LoVo (cell line): ENCODE data around the gene RABGAP1L.

Source experiments
- DNase-seq: peaks from one replicate; pipeline ENCODE4 v3.0.0-alpha.2; 2016; ENCODE audit warnings: low spot score

RABGAP1L gene

DNA sequence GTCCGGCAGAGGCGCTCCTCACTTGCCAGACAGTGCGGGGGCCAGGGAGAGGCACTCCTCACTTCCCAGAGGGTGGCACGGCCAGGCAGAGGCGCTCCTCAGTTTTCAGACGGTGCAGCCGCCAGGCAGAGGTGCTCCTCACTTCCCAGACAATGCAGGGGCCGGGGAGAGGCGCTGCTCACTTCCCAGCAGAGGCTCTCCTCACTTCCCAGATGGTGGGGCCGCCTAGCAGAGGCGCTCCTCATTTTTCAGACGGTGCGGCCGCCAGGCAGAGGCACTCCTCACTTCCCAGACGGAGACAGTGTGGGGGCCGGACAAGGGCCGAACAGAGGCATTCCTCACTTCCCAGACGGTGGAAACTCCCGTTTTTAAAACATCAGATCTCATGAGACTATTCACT, 602.0 kb downstream of the RABGAP1L start:
- no peak for DNase-seq

DNA sequence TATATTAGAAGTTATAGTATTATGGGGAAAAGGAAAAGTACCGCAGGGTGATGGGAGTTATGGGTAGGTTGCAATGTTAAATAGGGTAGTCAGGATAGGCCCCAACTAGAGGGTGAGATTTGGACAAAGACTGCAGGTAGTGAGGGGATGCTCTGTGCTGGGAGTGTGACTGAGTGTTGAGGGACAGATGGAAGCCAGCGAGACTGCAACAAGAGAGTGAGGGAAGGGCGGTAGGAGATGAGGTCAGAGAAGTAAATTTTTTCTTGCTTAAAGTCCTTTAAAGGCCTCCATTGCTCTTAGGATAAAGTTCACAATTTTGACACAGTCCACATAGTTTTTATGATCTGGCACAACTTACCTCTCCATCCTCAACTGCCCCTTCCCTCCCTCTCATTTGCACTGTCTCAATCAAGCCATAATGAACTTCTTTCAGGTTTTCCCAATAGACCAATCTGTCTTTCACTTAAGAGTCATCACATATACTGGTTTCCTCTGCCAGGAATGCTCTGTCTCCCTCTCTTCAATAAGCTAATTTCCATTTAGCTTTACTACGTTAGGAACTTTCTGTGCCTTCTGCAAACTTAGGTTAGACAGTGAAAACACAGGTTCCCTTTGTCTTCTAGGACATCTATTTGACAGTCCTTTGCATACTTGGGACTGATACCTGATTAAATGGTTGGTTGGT, 602.7 kb downstream of the RABGAP1L start:
- no peak for DNase-seq

DNA sequence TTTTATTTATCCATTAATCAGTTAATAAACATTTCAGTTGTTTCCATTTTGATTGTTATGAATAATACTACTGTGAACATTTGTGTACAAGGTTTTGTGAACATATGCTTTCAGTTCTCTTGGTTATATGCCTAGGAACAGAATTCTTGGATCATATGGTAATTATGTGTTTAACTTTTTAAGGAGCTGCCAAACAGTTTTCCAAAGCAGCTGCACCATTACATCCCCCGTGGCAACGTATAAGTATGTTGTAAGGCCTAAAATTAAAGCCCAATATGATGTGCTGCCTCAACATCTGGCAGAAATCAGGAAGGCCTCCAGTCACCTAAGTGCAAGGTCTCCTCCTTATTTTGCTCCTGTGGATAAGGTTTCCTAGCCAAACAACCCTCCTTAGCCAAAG, 604.9 kb downstream of the RABGAP1L start:
- DNase-seq = no peak

DNA sequence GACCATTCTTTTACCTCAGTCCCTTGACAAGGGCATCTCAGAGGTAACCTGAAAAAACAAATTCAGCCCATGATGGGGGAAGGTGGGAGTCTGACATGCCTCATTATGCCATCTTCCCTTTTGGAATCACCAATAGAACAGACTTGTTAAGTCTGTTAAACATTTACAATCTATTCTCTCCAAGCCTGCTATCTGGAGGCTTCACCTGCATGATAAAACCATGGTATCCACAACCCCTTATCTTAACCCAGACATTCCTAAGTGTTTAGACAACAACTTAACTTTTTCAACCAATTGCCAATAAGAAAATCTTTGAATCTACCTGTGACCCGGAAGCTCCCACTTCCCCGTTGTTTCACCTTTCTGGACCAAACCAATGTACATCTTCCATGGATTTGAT, 607.4 kb downstream of the RABGAP1L start:
- DNase-seq = no peak

DNA sequence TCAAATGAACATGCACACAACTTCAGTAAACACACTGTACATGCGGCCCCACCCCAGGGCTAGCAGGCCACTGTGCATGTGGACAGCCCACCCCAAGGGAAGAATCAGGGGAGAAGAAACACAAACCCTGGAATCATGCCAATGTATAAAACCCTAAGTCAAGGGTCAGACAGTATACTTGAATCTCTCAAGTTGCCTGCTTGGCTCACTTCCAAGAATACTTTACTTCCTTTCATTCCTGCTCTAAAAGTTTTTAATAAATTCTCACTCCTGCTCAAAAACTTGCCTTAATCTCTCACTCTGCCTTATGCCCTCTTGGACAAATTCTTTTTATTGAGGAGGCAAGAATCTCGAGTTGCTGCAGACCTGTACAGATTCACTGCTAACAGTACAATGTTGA, 609.2 kb downstream of the RABGAP1L start:
- DNase-seq = no peak

DNA sequence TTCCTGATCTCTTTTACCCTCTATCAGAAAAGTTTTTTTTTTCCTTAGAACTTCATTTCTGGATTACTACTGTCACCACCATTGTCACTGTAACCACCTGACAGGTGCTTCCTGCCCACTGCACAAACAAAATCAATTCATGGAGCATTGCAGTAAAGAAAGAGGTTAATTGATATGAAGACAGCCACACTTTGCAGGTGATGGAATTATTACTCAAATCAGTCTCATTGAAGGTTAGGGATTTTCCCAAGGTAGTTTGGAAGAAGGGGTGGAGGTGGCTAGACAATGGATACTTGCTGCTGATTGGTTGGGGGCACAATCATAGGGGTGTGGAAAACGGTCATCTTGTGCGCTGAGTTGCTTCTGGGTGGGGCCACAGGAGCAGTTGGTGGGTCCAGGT, 609.6 kb downstream of the RABGAP1L start:
- DNase-seq = no peak

DNA sequence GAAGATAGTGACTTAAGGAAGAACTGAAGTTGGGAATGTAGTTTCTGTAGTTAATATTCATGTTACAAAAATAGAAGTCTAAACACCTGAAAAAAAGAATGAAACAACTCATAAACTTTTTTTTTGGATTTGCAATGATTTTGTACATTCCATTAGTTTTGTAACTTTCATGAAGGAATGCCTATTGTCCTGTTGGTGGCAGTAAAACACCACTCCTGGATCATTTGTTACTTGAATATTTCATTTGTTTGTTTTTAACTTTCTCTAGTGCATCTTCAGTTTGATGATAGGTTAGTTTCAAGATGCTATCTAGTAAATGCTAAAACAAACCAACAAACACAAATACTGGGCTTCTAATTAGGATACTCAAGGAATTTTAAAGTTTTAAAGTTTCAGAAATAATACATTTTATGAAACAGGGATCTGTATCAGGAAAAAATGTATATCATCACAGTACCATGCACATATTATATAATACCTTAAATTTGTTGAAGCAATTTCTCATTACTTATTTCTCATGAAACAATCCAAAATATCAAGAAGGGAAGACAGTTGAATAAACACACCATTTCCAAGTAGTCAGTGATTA, 610.7 kb downstream of the RABGAP1L start:
- DNase-seq = peak; percentile 49

DNA sequence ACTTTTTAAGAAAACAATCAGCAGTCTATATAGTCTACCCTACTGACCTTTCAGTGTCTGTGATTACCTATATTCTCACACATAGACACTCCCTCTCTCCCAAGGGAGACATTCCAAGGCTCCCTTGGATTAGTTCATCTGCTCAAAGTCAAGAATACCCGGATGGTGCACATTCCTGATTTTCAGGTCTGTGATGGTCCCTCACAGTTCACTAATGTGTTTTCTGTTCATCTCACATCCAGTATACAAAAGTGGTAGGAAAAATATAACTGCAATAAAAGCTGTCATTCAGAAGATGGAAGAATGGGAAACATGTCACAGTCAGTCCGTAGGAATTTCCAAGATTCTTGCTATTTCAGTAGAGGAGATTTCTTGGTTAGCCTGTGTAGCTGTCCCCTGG, 616.3 kb downstream of the RABGAP1L start:
- DNase-seq = no peak

DNA sequence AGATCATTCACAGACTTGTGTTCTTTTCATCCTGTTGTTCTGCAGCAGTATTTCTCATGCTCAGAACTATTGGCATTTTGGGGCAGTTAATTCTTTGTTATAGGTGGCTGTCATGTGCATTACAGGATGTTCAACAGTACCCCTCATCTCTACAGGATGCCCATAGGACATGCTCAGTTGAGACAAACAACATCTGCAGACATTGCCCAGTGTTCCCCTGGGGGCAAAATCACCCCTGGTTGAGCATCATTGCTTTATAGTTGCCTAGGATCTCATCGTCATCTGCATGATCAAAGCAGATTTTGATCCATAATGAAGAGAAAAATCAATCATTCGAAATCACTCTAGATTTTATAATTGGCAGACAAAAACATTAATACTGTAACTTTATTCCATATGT, 617.9 kb downstream of the RABGAP1L start:
- DNase-seq = no peak

DNA sequence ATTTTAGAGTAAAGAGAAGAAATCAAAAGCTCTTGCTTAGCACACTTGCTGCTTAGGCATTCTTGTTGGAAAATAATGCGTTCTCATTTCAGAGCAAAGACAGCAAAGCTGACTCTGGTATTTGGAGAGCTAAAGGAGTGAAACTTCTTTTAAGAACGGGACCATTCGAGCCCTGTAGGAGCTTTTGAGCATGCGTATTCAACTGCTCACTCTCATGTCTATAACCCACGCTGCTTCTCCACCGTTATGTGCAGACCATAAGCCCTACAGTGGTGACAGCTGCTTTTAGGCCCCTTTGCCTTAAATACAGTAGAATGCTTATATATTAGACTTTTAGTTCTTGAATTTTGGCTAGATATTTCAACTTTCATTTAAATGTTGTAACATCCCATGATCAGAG, 626.2 kb downstream of the RABGAP1L start:
- DNase-seq = no peak

DNA sequence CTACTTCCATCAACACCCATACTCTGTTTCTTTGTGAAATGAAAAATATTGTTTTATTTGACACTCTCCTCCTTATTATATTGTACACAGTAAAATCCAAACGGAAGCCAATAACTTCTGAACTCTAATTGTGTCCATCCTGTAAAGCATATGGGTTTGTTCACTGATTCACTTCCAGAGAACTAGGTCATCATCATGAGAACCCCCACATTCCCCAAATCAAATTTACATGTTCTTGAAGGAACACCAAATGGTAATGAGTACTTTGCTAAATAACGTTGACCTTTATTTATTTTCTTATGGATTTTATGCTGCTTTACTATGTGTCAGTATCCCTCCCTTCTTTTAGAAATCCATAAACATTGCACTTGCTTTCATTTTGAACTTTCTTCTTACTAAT, 627.0 kb downstream of the RABGAP1L start:
- DNase-seq = no peak

DNA sequence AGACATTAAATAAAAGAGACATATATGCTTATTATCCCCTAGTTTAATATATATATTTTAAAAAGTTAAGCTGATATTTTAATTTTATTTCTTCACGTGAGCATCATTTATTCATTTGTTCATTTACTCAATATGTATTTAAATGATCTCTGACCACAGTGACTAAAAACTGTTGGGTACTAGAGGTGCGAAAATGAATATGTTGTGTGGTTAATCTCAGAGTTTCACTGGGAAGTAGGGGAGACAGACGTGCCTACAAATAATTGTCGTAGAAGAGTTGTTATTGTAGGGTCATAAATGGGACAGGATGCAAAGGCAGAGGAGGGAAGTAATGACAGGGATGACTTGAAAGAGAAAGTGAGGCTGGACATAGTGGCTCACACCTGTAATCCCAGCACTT, 627.4 kb downstream of the RABGAP1L start:
- DNase-seq = no peak

DNA sequence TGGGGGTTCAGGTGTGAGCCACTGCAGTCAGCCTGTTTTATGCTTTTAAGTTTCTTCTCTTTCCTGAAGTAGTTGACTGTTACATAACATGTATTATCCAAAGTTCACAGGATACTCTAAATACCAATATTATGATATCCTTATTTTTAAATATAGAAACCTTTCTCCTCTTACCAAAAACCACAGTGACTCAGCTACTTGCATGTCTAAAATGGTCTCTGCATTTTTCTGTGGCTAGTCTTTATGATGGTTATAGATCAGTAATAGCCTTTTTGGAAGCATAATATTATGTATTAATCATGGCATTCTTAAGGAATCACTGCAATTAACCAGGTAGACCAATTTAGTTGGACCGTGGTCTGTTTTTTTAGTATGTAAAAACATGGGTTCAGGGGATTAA, 629.7 kb downstream of the RABGAP1L start:
- no peak for DNase-seq

DNA sequence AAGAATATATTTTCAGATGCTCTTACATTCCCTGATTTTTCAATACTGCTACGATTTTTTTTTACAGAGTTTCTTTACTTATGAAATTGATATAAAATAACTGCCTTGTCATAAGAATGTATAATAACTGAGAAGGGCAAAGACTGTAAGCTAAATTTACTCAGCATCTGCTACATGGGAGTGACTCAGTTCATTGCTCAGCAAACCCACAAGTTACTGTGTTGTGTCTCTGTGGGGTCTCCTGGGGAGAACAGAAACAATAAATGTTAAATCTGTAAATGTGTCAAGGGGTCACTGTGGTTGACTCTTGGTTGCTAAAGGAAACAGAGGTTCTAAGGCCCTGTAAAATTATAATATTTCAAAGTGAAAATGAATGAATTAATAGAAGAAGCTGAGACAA, 630.1 kb downstream of the RABGAP1L start:
- no peak for DNase-seq

DNA sequence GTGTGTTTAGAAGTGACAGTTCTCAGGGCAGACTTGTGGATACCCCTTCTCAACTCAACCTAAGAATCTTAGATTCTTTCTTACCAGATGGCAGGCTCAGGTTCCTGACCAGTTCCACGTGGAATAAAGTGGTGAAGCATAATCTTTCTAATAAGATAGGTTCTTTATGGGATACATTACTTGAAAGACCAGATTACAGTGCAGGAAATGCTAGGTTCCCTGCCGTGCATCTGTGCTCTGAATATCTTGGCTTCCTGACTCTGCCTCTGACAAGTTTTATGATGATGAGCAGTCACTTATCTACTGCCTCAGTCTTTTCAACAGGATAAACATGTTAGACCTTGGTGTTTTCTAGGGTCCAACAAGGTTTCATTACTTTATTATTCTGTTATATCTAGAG, 632.5 kb downstream of the RABGAP1L start:
- no peak for DNase-seq

DNA sequence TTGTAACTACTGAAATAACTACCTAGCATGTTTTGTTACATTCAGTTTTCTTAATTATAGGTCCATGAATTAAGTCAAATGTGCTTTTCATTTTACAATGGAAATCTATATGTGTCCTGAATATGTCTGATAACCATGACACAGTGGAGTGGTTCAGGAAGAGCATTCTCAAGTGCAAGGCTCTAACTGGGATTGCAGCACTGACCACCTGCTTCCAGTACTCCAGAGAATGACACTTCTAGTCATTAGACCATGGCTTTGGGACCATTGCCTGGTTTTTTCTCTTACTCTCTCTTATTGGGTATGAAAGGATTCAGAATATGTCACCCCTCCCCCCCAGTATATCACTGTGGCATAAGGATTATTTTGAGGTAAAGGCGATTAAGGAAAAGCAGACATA, 635.5 kb downstream of the RABGAP1L start:
- DNase-seq = no peak

DNA sequence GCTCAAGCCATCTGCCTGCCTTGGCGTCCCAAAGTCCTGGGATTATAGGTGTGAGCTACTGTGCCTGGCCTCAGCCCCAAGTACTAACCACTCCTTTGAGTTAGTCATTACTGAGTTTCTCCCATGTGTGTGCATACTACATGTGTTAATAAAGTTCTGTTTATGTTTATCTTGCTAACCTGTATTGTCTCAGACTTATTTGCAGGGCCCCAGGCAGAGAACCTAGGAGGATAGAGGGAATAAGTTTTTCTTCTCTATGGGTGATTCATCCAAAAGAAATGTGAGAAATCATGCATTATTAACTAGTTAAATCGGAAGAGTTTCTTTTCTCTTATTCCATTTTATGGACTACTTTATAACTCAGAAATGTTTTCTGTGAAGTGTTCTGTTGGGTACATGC, 636.5 kb downstream of the RABGAP1L start:
- DNase-seq = no peak

DNA sequence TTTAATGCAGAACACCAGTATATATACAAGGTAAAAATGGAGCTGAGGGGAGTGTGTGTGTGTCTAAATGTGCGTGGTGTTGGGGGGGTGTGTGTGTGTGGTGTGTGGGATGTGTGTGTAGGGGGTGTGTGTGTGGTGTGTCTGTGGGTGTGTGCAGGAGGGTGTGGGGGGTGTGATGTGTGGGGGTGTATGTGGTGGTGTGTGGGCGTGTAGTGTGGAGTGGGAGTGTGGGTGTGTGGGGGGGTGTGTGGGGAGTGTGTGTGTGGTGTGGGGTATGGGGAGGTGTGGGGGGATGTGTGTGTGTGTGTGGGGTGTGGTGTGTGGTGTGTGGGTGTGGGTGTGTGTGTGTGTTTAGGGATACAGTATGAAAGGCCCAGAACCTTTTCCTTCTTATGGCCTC, 638.1 kb downstream of the RABGAP1L start:
- DNase-seq = no peak

DNA sequence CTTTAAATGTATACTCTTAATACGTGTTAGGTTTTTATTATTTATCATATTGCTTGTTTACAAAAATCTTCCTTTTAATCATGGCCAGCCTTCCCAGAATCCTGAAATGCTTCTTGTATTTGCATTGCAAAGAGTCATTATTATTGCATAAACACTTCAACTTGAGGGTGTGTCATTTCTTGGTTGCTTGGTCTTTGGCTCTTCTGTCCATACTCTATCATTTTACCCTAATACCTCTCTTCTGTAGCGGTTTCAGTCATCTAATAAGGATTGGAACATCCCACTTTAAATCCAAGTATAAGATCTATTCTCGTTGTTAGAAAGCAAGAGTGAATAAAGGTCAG, 639.8 kb downstream of the RABGAP1L start:
- no peak for DNase-seq

DNA sequence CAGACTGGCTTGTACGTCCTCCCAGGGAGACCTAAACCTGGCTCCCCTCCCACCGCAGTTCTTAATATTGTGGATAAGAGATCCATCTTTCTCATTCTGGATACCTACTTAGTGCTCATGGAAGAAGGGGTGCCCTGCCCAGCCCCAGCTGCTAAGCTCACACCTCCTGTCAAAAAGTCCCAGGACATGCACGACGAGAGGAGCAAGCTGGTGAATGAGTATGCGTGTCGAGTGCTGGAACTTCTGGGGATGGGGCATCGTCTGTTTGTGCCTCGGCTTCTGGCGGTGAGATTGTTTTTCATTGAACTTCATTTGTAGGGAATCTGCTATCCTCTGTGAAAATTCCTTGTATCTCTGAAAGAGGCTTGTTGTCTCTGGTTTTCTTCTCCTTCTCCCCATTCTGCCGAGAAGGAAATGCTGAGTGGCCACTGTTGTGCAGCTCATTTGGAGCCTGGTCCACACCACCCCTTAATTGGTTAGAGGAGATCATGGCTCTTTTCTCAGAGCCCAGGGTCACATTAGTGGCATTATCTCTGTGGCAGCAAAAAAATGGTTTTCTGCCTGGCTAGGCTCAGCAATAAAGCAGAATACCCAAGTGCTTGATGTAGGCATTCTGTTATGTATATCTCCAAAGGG, 641.0 kb downstream of the RABGAP1L start:
- DNase-seq = no peak

DNA sequence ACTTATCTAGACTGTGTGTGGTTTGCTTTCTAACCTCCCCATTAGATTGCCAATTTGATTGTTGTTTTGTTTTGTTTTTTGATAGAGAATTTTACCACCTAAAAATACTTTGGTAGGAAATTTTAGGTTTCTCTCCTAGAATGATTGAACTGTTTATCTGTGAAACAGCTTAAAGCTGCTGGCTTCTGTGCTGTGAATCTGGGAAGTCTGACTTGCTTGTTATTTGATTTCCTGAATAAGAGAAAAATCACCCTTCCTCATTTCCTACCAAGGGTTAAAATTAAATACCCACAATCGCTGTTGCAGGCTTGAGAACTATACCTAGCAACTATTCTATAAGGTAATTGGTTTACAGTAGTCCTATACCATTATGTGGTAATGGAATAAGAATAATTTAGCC, 641.6 kb downstream of the RABGAP1L start:
- no peak for DNase-seq

DNA sequence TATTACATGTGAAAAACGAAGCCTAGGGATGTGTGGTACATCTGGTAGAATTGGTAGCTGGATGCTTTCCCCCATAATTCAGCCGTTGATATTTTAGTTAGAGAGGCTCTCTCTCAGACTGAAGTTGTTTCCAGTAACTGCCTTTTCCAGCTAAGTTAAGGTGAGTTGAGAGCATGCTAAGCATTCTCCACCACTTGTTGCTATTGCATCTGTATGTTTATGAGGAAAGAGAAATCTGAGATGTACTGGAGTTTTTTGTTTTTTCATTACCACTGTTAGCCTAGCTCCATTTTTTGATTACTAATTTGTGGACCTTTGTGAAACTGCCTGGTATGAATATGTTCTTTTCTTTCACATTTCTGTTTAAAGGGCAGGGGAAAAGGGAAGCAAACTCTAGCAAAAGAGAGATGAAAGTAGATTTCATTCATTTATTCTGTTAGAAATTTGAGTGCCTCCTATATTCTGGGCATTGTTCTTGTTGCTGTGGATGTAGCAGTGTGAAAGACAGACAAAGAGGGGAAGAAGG, 650.5 kb downstream of the RABGAP1L start:
- no peak for DNase-seq

DNA sequence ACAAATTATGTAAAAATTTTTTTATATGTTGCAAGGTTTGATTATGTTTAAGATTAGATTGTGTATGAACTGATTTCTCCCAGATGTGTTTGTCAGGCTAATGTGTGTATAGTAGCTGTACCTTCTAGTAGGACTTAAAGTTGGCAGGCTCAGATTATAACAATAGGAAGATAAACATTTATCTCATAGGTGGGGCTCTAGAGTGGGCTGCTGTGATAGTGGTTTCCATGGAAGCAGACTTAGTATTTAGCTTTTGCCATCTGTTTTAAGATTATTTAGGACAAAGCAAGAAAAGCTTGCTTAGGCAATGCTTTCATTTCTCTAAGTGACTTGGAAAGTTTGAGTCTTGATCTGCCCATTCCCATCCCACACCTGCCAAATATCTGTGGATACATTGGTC, 652.7 kb downstream of the RABGAP1L start:
- DNase-seq = no peak

DNA sequence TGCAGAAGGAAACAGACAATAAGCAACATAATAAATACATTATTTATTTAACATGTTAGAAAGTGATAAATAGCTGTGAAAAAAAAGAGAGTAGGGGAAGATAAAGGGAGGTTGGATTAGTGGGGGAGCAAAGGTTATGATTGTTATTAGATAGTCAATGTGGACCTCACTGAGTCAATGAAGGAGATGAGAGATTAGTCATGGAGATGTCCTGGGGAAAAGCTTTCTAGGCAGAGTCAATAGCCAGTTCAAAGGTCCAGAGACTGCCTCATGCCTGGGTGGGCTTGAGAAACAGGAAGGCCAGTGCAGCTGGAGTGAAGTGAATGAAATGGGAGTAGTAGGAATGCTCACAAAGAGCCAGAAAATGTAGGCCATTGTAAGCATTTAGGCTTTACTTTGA, 653.3 kb downstream of the RABGAP1L start:
- DNase-seq = no peak
